Measurements from ENCODE around the gene GCK. TPM values are rescaled to one million over a fixed set of nuclear protein-coding genes. Genes with fewer than 3 reads are reported as not detected.

Gene GCK
- total and polyA plus RNA-seq, 2 experiments from 2014 or later, result 1.7 to 2.5 TPM

GRCh38 chr7:44134943-44135628 lies 54.2 kb downstream of the GCK start:
- no peak for DNase-seq (ENCODE audit: low spot score)
- TF ChIP-seq EZH2 (IDR thresholded peaks at IDR 0.05; ENCODE audit: borderline replicate concordance) (no peak), EZH2phosphoT487 (IDR thresholded peaks at IDR 0.05; ENCODE audit: low read depth, severe bottlenecking, unreplicated experiment) (no peak)
- TF ChIP-seq, protein P1, sequence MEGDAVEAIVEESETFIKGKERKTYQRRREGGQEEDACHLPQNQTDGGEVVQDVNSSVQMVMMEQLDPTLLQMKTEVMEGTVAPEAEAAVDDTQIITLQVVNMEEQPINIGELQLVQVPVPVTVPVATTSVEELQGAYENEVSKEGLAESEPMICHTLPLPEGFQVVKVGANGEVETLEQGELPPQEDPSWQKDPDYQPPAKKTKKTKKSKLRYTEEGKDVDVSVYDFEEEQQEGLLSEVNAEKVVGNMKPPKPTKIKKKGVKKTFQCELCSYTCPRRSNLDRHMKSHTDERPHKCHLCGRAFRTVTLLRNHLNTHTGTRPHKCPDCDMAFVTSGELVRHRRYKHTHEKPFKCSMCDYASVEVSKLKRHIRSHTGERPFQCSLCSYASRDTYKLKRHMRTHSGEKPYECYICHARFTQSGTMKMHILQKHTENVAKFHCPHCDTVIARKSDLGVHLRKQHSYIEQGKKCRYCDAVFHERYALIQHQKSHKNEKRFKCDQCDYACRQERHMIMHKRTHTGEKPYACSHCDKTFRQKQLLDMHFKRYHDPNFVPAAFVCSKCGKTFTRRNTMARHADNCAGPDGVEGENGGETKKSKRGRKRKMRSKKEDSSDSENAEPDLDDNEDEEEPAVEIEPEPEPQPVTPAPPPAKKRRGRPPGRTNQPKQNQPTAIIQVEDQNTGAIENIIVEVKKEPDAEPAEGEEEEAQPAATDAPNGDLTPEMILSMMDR (IDR thresholded peaks at IDR 0.05; ENCODE audit: poor library complexity), result no peak
- Histone ChIP-seq H3K4me3 (no peak overlapping the region), H3K36me3 (replicated peaks; ENCODE audit: insufficient read depth, low read depth) (no peaks in the 10 kb centered on the region), H3K27me3 (no peaks in the 10 kb centered on the region), H3K9me3 (ENCODE audit: low read depth) (no peaks in the 10 kb centered on the region), H3K79me2 (no peaks in the 10 kb centered on the region), H2AFZ (no peak overlapping the region), H4K20me1 (ENCODE audit: insufficient read depth, poor library complexity, severe bottlenecking) (no peaks in the 10 kb centered on the region), H3K4me1 (ENCODE audit: insufficient read depth) (peaks cover 3% of the 10 kb centered on the region), H3K4me2 (no peak overlapping the region), H3K27ac (no peak overlapping the region), H3K9me2 (replicated peaks; ENCODE audit: insufficient read depth) (no peaks in the 10 kb centered on the region)
- 96% methylated on average over 4 of the region's 4 CpGs for WGBS (ENCODE audit: low lambda C conversion rate, missing lambda C conversion rate)

DNA sequence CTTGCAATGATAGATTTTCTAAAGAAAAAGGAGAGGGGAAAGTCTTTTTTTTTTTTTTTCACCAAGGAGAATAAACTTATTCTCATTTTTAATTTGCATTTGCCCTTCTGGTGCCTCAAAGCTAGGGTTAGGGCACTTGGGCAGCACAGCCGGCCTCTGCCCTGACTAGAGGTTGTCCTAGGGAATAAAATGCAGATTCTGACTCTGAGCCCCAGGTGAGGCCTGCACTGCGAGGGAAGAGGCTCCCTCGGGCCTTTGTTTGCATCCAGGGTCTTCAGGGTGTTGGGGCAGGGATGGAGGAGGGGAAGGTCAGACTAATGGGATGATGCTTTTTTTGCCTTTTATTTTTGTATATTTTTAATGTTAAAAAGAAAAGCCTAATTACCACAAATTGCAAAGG lies 55.9 kb downstream of the GCK start:
- Histone ChIP-seq H3K9me3 (ENCODE audit: low read depth) (no peaks in the 10 kb centered on the region), H3K4me3 (no peak overlapping the region), H3K27me3 (no peaks in the 10 kb centered on the region), H3K9me2 (replicated peaks; ENCODE audit: insufficient read depth) (no peaks in the 10 kb centered on the region), H3K4me2 (no peak overlapping the region), H3K79me2 (no peaks in the 10 kb centered on the region), H3K36me3 (replicated peaks; ENCODE audit: insufficient read depth, low read depth) (no peaks in the 10 kb centered on the region), H2AFZ (no peak overlapping the region), H4K20me1 (ENCODE audit: insufficient read depth, poor library complexity, severe bottlenecking) (no peaks in the 10 kb centered on the region), H3K4me1 (ENCODE audit: insufficient read depth) (peaks cover 3% of the 10 kb centered on the region), H3K27ac (no peak overlapping the region)
- WGBS (ENCODE audit: low lambda C conversion rate, missing lambda C conversion rate), result 45% methylated on average over 3 of the region's 3 CpGs
- DNase-seq (ENCODE audit: low spot score), result no peak
- TF ChIP-seq EZH2phosphoT487 (IDR thresholded peaks at IDR 0.05; ENCODE audit: low read depth, severe bottlenecking, unreplicated experiment) (no peak), EZH2 (IDR thresholded peaks at IDR 0.05; ENCODE audit: borderline replicate concordance) (no peak)
- TF ChIP-seq, protein P1 (IDR thresholded peaks at IDR 0.05; ENCODE audit: poor library complexity), result no peak

GRCh38 chr7:44132039-44132438 lies 57.2 kb downstream of the GCK start:
- H3K79me2 ChIP-seq, result no peaks in the 10 kb centered on the region
- no peak overlapping the region for H2AFZ ChIP-seq
- no peaks in the 10 kb centered on the region for H3K9me2 ChIP-seq (replicated peaks; ENCODE audit: insufficient read depth)
- H3K4me3 ChIP-seq, result no peak overlapping the region
- peaks cover 3% of the 10 kb centered on the region for H3K4me1 ChIP-seq (ENCODE audit: insufficient read depth)
- H4K20me1 ChIP-seq (ENCODE audit: insufficient read depth, poor library complexity, severe bottlenecking), result no peaks in the 10 kb centered on the region
- H3K27me3 ChIP-seq, result no peaks in the 10 kb centered on the region
- no peaks in the 10 kb centered on the region for H3K9me3 ChIP-seq (ENCODE audit: low read depth)
- no peak overlapping the region for H3K27ac ChIP-seq
- TF ChIP-seq EZH2 (IDR thresholded peaks at IDR 0.05; ENCODE audit: borderline replicate concordance) (no peak), EZH2phosphoT487 (IDR thresholded peaks at IDR 0.05; ENCODE audit: low read depth, severe bottlenecking, unreplicated experiment) (no peak)
- TF ChIP-seq, protein P1 (IDR thresholded peaks at IDR 0.05; ENCODE audit: poor library complexity), result no peak
- DNase-seq (ENCODE audit: low spot score), result no peak
- WGBS (ENCODE audit: low lambda C conversion rate, missing lambda C conversion rate), result 43% methylated on average over 2 of the region's 2 CpGs
- H3K36me3 ChIP-seq (replicated peaks; ENCODE audit: insufficient read depth, low read depth), result no peaks in the 10 kb centered on the region
- peak overlapping the region; percentile 19 for H3K4me2 ChIP-seq
